Activated CD8-positive, alpha-beta memory T cell treated with anti-CD3 and anti-CD28 coated beads for 48 hours (primary cell): ENCODE results near the gene SLC22A17.
"Not testable (repeated sequence)": the region's sequence is repeated elsewhere in the genome, so short reads cannot be mapped to it uniquely, and the experiment has no call there.

Experiments
- DNase-seq, 3 experiments: peaks; one replicate each; pipeline ENCODE4 v3.0.0-alpha.2; 2020; ENCODE audit warnings: low read depth in 2 of 3, low spot score in 2 of 3

SLC22A17 gene

DNA sequence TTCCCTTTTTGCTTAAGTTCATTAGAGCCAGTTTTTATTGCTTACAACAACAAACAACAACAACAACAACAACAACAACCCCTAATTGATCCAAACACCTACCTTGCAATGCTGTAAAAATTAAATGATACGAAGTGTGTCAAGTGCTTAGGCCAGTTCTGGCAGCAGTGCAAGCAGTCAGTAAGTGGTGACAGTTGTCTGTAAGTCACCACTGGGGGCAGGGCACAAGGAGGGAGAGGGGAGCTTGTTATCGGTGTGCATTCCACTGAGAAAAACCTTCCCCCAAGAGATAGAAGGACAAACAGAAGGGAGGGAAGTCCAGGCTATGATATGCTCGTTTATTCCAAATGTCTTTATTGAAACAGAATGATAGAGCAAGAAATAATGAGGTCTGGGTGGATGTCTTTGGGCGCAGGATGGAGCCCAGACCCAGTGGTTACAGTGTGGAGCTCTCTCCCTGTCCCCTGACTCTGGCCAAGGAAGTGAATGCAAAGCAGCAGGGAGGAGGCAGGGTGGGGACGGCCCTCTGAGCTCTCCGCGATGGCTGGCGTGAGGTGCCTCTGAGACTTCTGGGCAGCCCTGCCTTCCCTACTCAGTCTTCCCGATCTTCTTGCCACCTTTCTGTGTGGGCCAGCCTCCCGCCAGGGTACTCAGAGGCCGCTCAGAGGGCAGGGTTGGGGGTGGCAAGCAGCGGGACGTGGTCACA, 6.5 kb downstream of the SLC22A17 start:
- DNase-seq = no peak

DNA sequence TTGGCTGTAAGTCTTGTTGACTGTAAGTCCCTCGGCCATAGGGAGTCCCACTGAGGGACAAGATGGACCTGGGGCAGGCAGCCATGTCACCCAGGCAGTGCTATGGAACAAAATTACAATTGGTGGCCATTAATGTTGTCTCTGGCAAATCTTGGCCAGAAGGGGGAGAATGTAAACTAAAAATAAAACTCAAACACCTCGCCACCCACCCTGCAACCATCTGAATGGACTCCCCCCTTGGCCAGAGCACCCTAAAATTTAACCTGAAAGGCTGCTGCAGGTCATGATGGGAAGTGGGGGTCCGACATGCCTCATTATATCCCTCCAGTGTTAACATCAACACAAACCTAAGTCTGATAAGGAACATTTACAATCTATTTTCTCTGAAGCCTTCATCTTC, 8.2 kb downstream of the SLC22A17 start:
- DNase-seq = no peak

DNA sequence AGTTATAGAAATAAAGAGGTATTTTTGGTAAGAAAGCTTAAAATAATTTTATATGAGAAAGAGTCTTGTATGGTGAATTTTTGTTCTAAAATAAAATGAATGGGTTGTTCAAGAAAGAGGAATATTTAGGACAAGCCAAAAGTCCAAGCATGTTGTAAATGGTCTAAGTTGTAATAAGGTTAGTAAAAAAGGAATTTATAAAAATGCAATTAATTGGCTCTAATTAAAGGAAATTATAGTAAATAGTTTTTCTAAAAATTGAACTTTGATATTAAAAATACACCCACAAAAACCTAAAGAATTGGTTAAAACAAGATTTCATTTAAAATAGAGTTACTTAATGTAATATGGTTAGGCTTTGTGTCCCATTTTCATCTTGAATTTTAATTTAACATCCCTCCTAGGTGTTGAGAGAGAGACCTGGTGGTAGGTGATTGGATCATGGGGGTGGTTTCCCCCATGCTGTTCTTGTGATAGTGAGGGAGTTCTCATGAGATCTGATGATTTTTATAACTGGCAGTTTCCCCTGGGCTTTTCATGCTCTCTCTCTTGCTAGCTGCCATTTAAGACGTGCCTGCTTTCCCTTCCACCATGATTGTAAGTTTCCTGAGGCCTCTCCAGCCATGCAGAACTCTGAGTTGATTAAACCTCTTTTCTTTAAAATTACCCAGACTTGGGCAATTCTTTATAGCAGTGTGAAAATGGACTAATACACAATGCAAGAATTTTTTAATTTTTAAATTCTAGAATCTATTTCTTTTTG, 13.0 kb downstream of the SLC22A17 start:
- no peak for DNase-seq

- DNase-seq = no peak
Measured at GRCh38 chr14:23335623-23336022, 17.1 kb downstream of the SLC22A17 start.

- DNase-seq = no peak
Measured at GRCh38 chr14:23327947-23328744, 24.5 kb downstream of the SLC22A17 start.

- DNase-seq = no peak
Measured at GRCh38 chr14:23326491-23327332, 26.0 kb downstream of the SLC22A17 start.

DNA sequence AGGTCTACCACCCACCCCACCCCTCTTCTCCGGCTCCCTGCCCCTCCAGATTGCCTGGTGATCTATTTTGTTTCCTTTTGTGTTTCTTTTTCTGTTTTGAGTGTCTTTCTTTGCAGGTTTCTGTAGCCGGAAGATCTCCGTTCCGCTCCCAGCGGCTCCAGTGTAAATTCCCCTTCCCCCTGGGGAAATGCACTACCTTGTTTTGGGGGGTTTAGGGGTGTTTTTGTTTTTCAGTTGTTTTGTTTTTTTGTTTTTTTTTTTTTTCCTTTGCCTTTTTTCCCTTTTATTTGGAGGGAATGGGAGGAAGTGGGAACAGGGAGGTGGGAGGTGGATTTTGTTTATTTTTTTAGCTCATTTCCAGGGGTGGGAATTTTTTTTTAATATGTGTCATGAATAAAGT, 26.9 kb downstream of the SLC22A17 start:
- DNase-seq = not testable (repeated sequence)

GRCh38 chr14:23324993-23325392, 27.7 kb downstream of the SLC22A17 start:
- DNase-seq = no peak

DNA sequence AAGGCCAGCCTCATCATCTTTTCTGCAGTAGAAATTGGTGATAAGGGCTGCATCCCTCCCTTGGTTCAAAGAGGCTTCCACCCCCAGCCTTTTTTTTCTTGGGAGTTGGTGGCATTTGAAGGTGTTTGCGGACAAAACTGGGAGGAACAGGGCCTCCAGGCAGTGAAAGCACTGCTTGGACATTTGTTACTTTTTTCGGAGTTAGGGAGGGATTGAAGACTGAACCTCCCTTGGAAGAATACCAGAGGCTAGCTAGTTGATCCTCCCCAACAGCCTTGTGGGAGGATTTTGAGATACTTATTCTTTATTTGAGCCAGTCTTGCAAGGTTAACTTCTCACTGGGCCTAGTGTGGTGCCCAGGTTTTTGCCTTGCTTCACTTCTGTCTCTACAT, 28.2 kb downstream of the SLC22A17 start:
- no peak for DNase-seq

DNA sequence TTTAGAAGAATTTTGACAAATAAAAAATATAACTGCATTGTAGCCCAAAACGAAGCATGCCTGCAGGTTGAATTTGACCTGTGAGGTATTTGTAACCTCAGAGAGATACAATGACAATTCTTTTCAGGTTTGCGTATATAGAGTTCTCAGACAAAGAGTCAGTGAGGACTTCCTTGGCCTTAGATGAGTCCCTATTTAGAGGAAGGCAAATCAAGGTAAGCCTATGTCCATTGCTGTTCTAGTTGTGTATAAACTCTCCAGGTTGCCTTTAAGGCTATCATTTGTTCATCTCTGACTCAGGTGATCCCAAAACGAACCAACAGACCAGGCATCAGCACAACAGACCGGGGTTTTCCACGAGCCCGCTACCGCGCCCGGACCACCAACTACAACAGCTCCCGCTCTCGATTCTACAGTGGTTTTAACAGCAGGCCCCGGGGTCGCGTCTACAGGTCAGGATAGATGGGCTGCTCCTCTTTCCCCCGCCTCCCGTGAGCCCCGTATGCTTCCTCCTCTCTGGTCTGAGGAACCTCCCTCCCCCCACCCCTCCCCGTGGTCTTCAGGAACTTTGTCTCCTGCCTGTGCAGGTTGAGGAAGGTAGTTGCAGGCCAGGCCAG, 28.7 kb downstream of the SLC22A17 start:
- no peak for DNase-seq

GRCh38 chr14:23322568-23323517, 29.8 kb downstream of the SLC22A17 start:
- DNase-seq = no peak

DNA sequence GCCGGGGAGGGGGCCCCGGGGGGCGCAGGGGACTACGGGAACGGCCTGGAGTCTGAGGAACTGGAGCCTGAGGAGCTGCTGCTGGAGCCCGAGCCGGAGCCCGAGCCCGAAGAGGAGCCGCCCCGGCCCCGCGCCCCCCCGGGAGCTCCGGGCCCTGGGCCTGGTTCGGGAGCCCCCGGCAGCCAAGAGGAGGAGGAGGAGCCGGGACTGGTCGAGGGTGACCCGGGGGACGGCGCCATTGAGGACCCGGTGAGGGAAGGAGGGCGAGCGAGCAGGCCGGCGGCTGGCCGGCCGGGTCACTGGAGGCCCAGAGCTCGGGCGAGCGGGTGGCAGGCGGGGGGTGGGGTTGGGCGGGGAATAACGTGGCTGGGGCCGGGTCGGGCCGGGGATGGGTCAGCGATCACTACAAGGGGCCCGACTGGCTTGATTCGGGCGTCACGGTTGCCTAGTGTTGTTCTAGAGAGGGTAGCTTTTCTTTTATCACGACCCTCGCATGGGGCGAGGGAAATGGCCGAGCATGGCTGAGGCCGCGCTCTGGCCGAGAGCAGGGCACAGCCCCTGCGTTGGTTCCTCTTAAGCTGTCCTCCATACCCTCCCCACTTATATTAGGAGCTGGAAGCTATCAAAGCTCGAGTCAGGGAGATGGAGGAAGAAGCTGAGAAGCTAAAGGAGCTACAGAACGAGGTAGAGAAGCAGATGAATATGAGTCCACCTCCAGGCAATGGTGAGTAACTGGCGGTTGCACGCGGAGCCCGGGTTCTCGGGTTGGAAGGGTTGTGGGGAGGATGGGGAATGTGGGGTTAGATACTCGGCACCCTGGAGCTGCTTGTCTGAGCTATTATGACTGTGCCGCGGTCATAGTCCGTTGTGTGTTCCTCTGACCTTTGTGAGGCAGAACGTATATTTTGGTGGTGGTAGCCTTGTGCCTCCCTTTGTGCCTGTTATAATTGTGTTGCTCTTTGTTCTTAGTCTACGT, 30.8 kb downstream of the SLC22A17 start:
- peak in 2 of 3 experiments; percentile 26 to 34 for DNase-seq

DNA sequence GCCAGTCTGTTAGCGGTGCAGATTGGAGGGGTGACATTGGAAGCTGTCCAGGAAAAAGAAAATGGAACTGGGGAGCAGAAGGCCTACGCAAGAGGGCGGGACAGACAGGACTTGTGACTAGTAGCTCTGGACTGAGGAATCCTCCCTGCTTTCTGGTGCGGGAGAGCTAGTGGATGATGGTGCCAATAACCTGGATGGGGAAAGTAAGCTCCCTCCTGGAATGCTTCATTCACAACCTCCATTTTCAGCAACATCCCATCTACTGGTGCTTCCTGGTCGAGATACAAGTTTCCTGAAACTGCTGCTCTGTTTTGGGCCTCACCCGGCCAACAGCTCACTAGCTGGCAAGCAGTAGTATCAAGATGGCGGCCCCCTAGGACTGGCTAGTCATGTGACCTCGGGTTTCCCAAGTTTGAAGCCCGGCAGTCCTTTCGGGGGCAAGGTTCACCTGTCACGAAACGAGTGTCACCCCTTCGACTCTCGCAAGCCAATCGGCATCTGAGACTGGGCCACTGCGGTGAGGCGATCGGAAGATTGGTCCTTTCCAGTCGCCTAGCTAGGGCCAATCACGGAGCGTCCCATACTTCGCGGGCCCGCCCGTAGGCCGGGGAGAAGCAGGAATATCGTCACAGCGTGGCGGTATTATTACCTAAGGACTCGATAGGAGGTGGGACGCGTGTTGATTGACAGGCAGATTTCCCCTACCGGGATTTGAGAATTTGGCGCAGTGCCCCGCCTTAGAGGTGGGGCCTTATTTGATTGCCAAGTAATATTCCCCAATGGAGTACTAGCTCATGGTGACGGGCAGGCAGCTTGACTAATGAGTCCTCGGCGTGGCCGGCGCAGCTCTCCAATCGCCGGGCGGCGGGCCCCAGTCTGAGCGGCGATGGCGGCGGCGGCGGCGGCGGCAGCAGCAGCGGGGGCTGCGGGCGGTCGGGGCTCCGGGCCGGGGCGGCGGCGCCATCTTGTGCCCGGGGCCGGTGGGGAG, 31.8 kb downstream of the SLC22A17 start, which contains the start of gene PABPN1:
Gene PABPN1, plus strand, starts transcription at position 874 of the 988 bp plus-strand sequence. Its CDS starts 13 bp downstream, at position 887.
- DNase-seq = peak; percentile 78 to 93 (median 84)

GRCh38 chr14:23319746-23320583, 32.7 kb downstream of the SLC22A17 start:
- DNase-seq = no peak

- no peak for DNase-seq
Measured at GRCh38 chr14:23316300-23316699, 36.4 kb downstream of the SLC22A17 start.

DNA sequence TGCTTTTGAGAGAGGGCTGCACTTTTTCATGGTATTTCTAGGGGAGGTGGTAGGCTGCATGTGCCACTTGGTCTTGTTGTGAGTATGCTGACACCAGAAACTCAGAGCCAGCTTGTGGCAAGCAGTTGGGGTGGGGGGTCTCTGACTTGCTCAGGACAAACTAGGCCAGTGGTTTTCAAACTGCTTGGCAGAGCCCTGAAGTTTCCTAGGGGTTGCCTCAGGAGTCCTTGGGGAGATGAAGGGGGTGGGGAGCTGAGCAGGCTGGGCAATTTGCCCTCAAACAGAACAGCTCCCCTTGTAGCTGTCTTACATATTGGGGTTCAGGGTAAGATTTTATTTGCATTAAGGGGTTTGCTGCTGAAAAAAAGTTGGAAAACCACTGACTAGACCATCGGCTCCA, 42.1 kb downstream of the SLC22A17 start:
- no peak for DNase-seq
